H1 (cell line): ENCODE measurements around the gene FGGY. TPM values are rescaled to one million over a fixed set of nuclear protein-coding genes. Genes with fewer than 3 reads are reported as not detected.

Experiments
- CHD7 ChIP-seq: fragments of 300-600 bp; sonication (generic); IDR thresholded peaks from 2 replicates; pipeline ENCODE4 v1.7.1; 2012; ENCODE audit warnings: low read length, moderate library complexity, mild to moderate bottlenecking, inconsistent platforms; ENCODE audit not compliant: insufficient replicate concordance
- POLR2A ChIP-seq, 2 experiments: IDR thresholded peaks; 1 replicate in 1 of 2; 2 replicates in 1 of 2; pipeline ENCODE4 v1.6.1; 2011; ENCODE audit warnings: low read depth in 2 of 2, low read length in 2 of 2, mild to moderate bottlenecking in 2 of 2; ENCODE audit errors: control extremely low read depth in 1 of 2
- RXRA ChIP-seq: IDR thresholded peaks from 2 replicates; pipeline ENCODE4 v1.6.1; 2011; ENCODE audit warnings: low read depth, mild to moderate bottlenecking, low read length, moderate library complexity; ENCODE audit not compliant: insufficient read depth
- SP1 ChIP-seq: IDR thresholded peaks from 2 replicates; pipeline ENCODE4 v1.6.1; 2011; ENCODE audit warnings: low read depth, low read length
- TAF1 ChIP-seq: IDR thresholded peaks from 2 replicates; pipeline ENCODE4 v1.6.1; 2011; ENCODE audit warnings: mild to moderate bottlenecking, low read depth, low read length
- YY1 ChIP-seq: IDR thresholded peaks from 2 replicates; pipeline ENCODE4 v1.6.1; 2011; ENCODE audit warnings: low read depth, mild to moderate bottlenecking, low read length
- polyA plus RNA-seq, 7 experiments: library from polyadenylated mRNA; depleted of rRNA in 3 of 7; stranded (reverse) in 5 of 7; unstranded in 2 of 7; fragments of >200 nt in 5 of 7; fragments of 200-250 nt in 2 of 7; gene quantifications; 1 replicate in 5 of 7; 2 replicates in 1 of 7; 4 replicates in 1 of 7; pipeline versions ENCODE4 v1.2.1 to v1.2.3, GENCODE V29; 2011 to 2013; ENCODE audit warnings: missing spikeins in 2 of 7, mixed read lengths in 2 of 7
- total RNA-seq: library from RNA; stranded (reverse); fragmentation: NEBNext Ultra II Directional; extraction: Animal tissue kit (Norgen Biotek cat#: 25700); gene quantifications from 2 replicates; pipeline ENCODE4 v1.2.1, GENCODE V29; 2021

FGGY gene
- total and polyA plus RNA-seq, 2 of the 8 experiments (the other 6 are each of a cell fraction or from before 2014, with no cell fraction given): 10.3 to 12.5 TPM

DNA sequence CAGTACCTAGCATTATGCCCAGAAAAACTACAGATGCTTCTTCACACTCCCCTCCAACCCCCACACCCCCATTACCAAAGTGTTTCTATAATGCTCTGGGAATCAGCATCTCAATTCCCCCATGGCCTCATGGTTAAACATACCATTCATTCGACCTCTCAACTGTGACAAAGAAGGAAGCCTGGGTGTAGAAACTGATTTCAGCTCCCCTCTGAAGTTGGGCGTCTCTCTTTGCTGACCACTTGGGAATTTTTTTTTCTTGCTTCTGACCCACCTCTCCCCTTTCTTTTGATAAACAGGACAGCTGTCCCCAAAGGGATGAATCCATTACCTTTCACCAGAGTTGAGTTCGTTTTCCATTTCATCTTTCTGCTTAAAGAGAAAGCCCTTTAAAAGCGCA is 401.5 kb downstream of the FGGY start (continued):
- TF ChIP-seq CHD7: no peak
- TF ChIP-seq POLR2A (IDR thresholded peaks at IDR 0.05; ENCODE audit: control extremely low read depth in 1 of 2, low read depth in 2 of 2, low read length in 2 of 2): no peak
- TF ChIP-seq TAF1: no peak
- TF ChIP-seq RXRA: no peak
- no peak for TF ChIP-seq YY1
- no peak for TF ChIP-seq SP1
